SK-N-SH (cell line): ENCODE data around the gene FZR1. TPM values are rescaled to one million over a fixed set of nuclear protein-coding genes. Genes with fewer than 3 reads are reported as not detected.

ENCODE experiments used
- CTCF ChIA-PET: fragments of 300-600, 350-600 bp; formaldehyde crosslinking; extraction: SDS; loops from one replicate; lab custom pipeline; 2021; lab: Yijun Ruan, JAX
- POLR2A ChIA-PET: fragments of 350-600 bp; sonication (Branson Sonifier 250); formaldehyde crosslinking; extraction: SDS; loops from one replicate; lab custom pipeline; 2020; ENCODE audit warnings: antibody characterized with exemption, inconsistent platforms; lab: Yijun Ruan, JAX
- DNase-seq: peaks from one replicate; pipeline ENCODE4 v3.0.0; 2012
- H2AFZ ChIP-seq: fragments of 200-600 bp; sonication (generic); 2 replicates; pipeline ENCODE4 v1.8.1; 2016; ENCODE audit warnings: antibody characterized with exemption, mild to moderate bottlenecking, low read depth
- H3F3A ChIP-seq: fragments of 200-600 bp; sonication (generic); replicated peaks from 2 replicates; pipeline ENCODE3; 2016; ENCODE audit warnings: antibody characterized with exemption, mild to moderate bottlenecking; ENCODE audit not compliant: insufficient read depth
- H3K27ac ChIP-seq, 2 experiments: fragments of 200-500 bp in 1 of 2; fragments of 200-600 bp in 1 of 2; sonication (Bioruptor generic) in 1 of 2; sonication (generic), shearing (Covaris generic) in 1 of 2; 2 replicates each; pipeline versions ENCODE4 v1.5.1 to v1.6.1; 2014 to 2016; ENCODE audit warnings: low read depth in 2 of 2, inconsistent platforms in 1 of 2, low read length in 1 of 2, mild to moderate bottlenecking in 1 of 2, mixed read lengths in 1 of 2
- H3K27me3 ChIP-seq: fragments of 200-600 bp; sonication (generic), shearing (Covaris generic); 2 replicates; pipeline ENCODE4 v1.6.1; 2016; ENCODE audit warnings: mixed run types; ENCODE audit not compliant: insufficient read depth
- H3K36me3 ChIP-seq, 2 experiments: fragments of 200-500 bp in 1 of 2; fragments of 200-600 bp in 1 of 2; sonication (Bioruptor generic) in 1 of 2; sonication (generic) in 1 of 2; replicated peaks in 1 of 2; 2 replicates each; pipeline versions ENCODE3 to v1.5.1; 2014 to 2016; ENCODE audit warnings: low read length in 1 of 2, mild to moderate bottlenecking in 1 of 2; ENCODE audit not compliant: insufficient read depth in 2 of 2, control insufficient read depth in 1 of 2
- H3K4me1 ChIP-seq, 2 experiments: fragments of 200-500 bp in 1 of 2; fragments of 200-600 bp in 1 of 2; sonication (Bioruptor generic) in 1 of 2; sonication (generic), shearing (Covaris generic) in 1 of 2; 2 replicates each; pipeline versions ENCODE4 v1.5.1 to v1.6.1; 2014 to 2016; ENCODE audit warnings: low read depth in 1 of 2, low read length in 1 of 2, mixed run types in 1 of 2; ENCODE audit not compliant: insufficient read depth in 2 of 2, control insufficient read depth in 1 of 2
- H3K4me2 ChIP-seq: fragments of 200-600 bp; sonication (generic), shearing (Covaris generic); 2 replicates; pipeline ENCODE4 v1.6.1; 2017; ENCODE audit warnings: mixed run types
- H3K4me3 ChIP-seq, 2 experiments: fragments of 200-500 bp in 1 of 2; fragments of 200-600 bp in 1 of 2; sonication (Bioruptor generic) in 1 of 2; sonication (generic), shearing (Covaris generic) in 1 of 2; 2 replicates each; pipeline versions ENCODE4 v1.5.1 to v1.8.1; 2014 to 2016; ENCODE audit warnings: low read depth in 2 of 2, inconsistent platforms in 1 of 2, low read length in 1 of 2, mild to moderate bottlenecking in 1 of 2, mixed read lengths in 1 of 2, moderate library complexity in 1 of 2
- H3K79me2 ChIP-seq: fragments of 200-600 bp; sonication (generic); 2 replicates; pipeline ENCODE4 v1.8.1; 2017; ENCODE audit warnings: mild to moderate bottlenecking; ENCODE audit not compliant: insufficient read depth
- H3K9ac ChIP-seq: fragments of 200-600 bp; sonication (generic); 2 replicates; pipeline ENCODE4 v1.6.1; 2017; ENCODE audit warnings: mixed run types
- H3K9me2 ChIP-seq: fragments of 200-600 bp; sonication (generic); 2 replicates; pipeline ENCODE4 v1.6.1; 2017; ENCODE audit warnings: mixed run types
- H3K9me3 ChIP-seq: fragments of 200-600 bp; sonication (generic); 2 replicates; pipeline ENCODE4 v1.6.1; 2017; ENCODE audit warnings: mixed run types, mild to moderate bottlenecking, moderate library complexity
- H4K20me1 ChIP-seq: fragments of 200-600 bp; sonication (generic); 2 replicates; pipeline ENCODE4 v1.6.1; 2017; ENCODE audit warnings: mild to moderate bottlenecking, mixed run types; ENCODE audit not compliant: insufficient read depth
- EP300 ChIP-seq, 2 experiments: IDR thresholded peaks; 2 replicates each; pipeline versions ENCODE4 v1.4.0 to v1.6.1; 2012; ENCODE audit warnings: borderline replicate concordance in 1 of 2, low read depth in 1 of 2, low read length in 1 of 2
- EZH2phosphoT487 ChIP-seq: fragments of 200-600 bp; sonication (generic); IDR thresholded peaks from 2 replicates; pipeline ENCODE4 v1.6.1; 2017; ENCODE audit warnings: low read depth, mixed run types, mild to moderate bottlenecking, antibody characterized with exemption, moderate library complexity, borderline replicate concordance
- GABPA ChIP-seq: IDR thresholded peaks from 2 replicates; pipeline ENCODE4 v1.4.0; 2012; ENCODE audit warnings: low read depth, mild to moderate bottlenecking
- GATA2 ChIP-seq: sonication (generic); formaldehyde crosslinking; IDR thresholded peaks from 2 replicates; pipeline ENCODE4 v1.5.0; 2020; ENCODE audit warnings: mild to moderate bottlenecking, missing genetic modification reagents
- JUND ChIP-seq: IDR thresholded peaks from 2 replicates; pipeline ENCODE4 v1.4.0; 2012
- MEF2A ChIP-seq: IDR thresholded peaks from 2 replicates; pipeline ENCODE4 v1.4.0; 2012; ENCODE audit warnings: low read depth, borderline replicate concordance
- NRF1 ChIP-seq: IDR thresholded peaks from 2 replicates; pipeline ENCODE4 v1.6.1; 2012; ENCODE audit warnings: low read depth, mild to moderate bottlenecking, low read length
- POLR2AphosphoS5 ChIP-seq: IDR thresholded peaks from 2 replicates; pipeline ENCODE4 v1.6.1; 2012; ENCODE audit warnings: low read depth, low read length
- RAD21 ChIP-seq: IDR thresholded peaks from 2 replicates; pipeline ENCODE4 v1.6.1; 2012; ENCODE audit warnings: mild to moderate bottlenecking, low read length
- RCOR1 ChIP-seq: fragments of 150-350 bp; IDR thresholded peaks from 2 replicates; pipeline ENCODE4 v1.6.1; 2017; ENCODE audit warnings: antibody characterized with exemption, low read length
- SMC3 ChIP-seq: IDR thresholded peaks from 2 replicates; pipeline ENCODE4 v1.6.1; 2012; ENCODE audit warnings: low read depth, low read length, improper control_type of control experiment
- TAF1 ChIP-seq: IDR thresholded peaks from 2 replicates; pipeline ENCODE4 v1.6.1; 2012; ENCODE audit warnings: low read depth, mild to moderate bottlenecking, low read length, moderate library complexity, borderline replicate concordance
- TEAD4 ChIP-seq: IDR thresholded peaks from 2 replicates; pipeline ENCODE4 v1.4.0; 2012; ENCODE audit warnings: mild to moderate bottlenecking, borderline replicate concordance; ENCODE audit not compliant: insufficient read depth
- WGBS: methylation state at CpG from one replicate; pipeline ENCODE4 v1.1.6; 2017; ENCODE audit warnings: low lambda C conversion rate; 5-methylcytosine and 5-hydroxymethylcytosine counted together
- polyA plus RNA-seq, 3 experiments: library from polyadenylated mRNA; depleted of rRNA; stranded (reverse); fragments of >200 nt; gene quantifications; 2 replicates each; pipeline ENCODE4 v1.2.3, GENCODE V29; 2012
- TF ChIP-seq, protein P1 (sequence below): IDR thresholded peaks from 2 replicates; pipeline ENCODE4 v1.4.0; 2012; ENCODE audit warnings: low read depth, borderline replicate concordance
- TF ChIP-seq, protein P2 (sequence below): IDR thresholded peaks from 2 replicates; pipeline ENCODE4 v1.4.0; 2012; ENCODE audit warnings: low read depth
- TF ChIP-seq, protein P3 (sequence below): fragments of 150-350 bp; IDR thresholded peaks from 2 replicates; pipeline ENCODE4 v1.6.1; 2017; ENCODE audit warnings: antibody characterized with exemption, low read length, low read depth, borderline replicate concordance

Gene FZR1
- polyA plus RNA-seq, 1 of the 3 experiments (the other 2 are of a cell fraction) = 36.3 TPM

DNA sequence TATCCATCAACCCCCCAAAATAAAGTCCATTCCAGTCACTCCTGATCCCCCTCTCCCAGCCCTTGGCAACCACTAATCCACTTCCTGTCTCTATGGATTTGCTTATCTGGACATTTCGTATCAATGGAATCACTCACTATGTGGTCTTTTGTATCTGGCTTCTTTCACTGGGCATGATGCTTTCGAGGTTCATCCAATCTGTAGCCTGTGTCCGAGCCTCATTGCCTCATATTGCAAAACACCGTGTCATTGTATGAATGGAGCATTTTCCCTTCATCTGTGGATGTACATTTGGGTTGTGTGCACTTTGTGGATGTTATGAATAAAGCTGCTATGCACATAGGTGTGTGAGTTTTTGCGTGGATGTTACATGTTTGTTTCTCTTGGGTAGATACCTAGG lies 1.4 kb upstream of the FZR1 start:
- Histone ChIP-seq H3F3A (peaks cover 20% of the 10 kb centered on the region), H3K27me3 (no peaks in the 10 kb centered on the region), H3K9me2 (no peaks in the 10 kb centered on the region), H3K36me3 (no peaks in the 10 kb centered on the region), H3K4me1 (peaks cover 11 to 13% of the 10 kb centered on the region in 2 experiments; a peak in 2 of 4 replicates), H3K4me3 (no peak overlapping the region), H2AFZ (no peak overlapping the region), H4K20me1 (peaks cover 21% of the 10 kb centered on the region), H3K4me2 (peak overlapping the region; percentile 98; the same call in 1 of the 2 replicates), H3K79me2 (peaks cover 43% of the 10 kb centered on the region), H3K9me3 (no peaks in the 10 kb centered on the region), H3K27ac (no peak overlapping the region), H3K9ac (no peak overlapping the region)
- ChIA-PET CTCF (interaction anchor here (1.2 to 1.5 kb wide), 2 partner anchors 8 to 81 kb away, joined by 3 to 9 read pairs; partner anchors contain the start of gene GIPC3), POLR2A (no interaction called here)
- no peak for TF ChIP-seq NRF1
- no peak for TF ChIP-seq EZH2phosphoT487
- no peak for TF ChIP-seq GABPA
- TF ChIP-seq TAF1 = no peak
- TF ChIP-seq JUND = no peak
- no peak for TF ChIP-seq TEAD4
- TF ChIP-seq, protein P1, sequence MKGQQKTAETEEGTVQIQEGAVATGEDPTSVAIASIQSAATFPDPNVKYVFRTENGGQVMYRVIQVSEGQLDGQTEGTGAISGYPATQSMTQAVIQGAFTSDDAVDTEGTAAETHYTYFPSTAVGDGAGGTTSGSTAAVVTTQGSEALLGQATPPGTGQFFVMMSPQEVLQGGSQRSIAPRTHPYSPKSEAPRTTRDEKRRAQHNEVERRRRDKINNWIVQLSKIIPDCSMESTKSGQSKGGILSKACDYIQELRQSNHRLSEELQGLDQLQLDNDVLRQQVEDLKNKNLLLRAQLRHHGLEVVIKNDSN = no peak
- no peak for TF ChIP-seq SMC3
- TF ChIP-seq, protein P2, sequence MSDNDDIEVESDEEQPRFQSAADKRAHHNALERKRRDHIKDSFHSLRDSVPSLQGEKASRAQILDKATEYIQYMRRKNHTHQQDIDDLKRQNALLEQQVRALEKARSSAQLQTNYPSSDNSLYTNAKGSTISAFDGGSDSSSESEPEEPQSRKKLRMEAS = no peak
- no peak for TF ChIP-seq MEF2A
- TF ChIP-seq POLR2AphosphoS5 = no peak
- TF ChIP-seq RAD21 = no peak
- no peak for TF ChIP-seq EP300 (IDR thresholded peaks at IDR 0.05; ENCODE audit: borderline replicate concordance in 1 of 2, low read depth in 1 of 2, low read length in 1 of 2)
- TF ChIP-seq, protein P3, sequence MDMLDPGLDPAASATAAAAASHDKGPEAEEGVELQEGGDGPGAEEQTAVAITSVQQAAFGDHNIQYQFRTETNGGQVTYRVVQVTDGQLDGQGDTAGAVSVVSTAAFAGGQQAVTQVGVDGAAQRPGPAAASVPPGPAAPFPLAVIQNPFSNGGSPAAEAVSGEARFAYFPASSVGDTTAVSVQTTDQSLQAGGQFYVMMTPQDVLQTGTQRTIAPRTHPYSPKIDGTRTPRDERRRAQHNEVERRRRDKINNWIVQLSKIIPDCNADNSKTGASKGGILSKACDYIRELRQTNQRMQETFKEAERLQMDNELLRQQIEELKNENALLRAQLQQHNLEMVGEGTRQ = no peak
- TF ChIP-seq RCOR1 = no peak
- no peak for TF ChIP-seq GATA2
- no peak for DNase-seq
- WGBS = 90% methylated on average over 5 of the region's 5 CpGs
